GM19240 (cell line): Measurements from ENCODE around the gene YTHDF1.

ENCODE experiments used
- DNase-seq: peaks from one replicate; pipeline ENCODE4 v3.0.0; 2011; ENCODE audit warnings: low spot score; ENCODE audit not compliant: insufficient read length

The YTHDF1 gene

GRCh38 chr20:63210011-63210605 is 5.8 kb downstream of the YTHDF1 start:
- DNase-seq = no peak

DNA sequence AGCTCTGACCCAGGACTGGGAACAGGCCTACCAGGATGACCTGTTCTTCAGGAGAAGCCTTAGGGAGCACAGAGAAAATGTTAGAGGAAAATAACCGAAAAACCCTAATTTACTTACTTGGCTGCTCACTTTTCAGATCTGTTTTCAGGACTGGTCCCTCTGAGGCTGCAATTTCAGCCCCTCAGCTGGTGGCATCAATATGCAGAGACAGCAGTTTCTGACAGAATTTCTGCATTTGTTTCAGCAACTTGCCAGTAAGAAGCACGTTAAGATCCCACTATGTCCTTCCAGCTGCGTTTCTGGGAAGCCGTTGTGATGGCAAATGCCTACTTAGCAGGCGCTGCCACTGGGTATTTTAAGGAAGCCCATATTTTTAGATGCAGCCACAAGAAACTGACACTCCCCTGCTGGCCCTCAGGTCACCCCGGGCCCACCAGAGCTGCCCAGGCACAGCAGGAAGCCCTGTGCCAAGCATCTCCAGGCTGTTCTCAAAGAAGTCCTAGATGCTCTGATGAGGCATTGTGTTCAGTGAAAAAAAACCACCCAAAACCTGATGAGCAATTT is 7.5 kb downstream of the YTHDF1 start:
- DNase-seq = no peak

GRCh38 chr20:63206878-63207277 is 9.1 kb downstream of the YTHDF1 start:
- no peak for DNase-seq

DNA sequence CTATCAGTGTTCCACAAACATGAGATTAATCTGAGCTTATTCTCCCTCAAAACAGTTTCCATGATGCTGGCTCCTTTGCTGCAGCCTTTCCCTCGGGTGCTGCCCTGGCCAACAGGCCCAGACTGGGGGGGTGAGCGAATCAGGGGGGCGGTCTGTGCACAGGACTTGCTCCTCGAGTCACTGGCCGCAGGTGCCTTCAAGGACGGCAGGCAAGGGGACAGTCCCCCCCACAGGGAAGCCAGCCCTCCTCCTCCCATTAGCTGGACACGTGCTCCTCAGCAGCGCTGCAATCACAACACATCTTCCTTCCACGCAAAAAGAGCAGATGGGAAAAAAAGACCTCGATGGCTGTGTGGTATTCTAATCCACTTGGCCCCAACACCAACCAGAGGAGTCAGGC is 10.0 kb downstream of the YTHDF1 start:
- no peak for DNase-seq

DNA sequence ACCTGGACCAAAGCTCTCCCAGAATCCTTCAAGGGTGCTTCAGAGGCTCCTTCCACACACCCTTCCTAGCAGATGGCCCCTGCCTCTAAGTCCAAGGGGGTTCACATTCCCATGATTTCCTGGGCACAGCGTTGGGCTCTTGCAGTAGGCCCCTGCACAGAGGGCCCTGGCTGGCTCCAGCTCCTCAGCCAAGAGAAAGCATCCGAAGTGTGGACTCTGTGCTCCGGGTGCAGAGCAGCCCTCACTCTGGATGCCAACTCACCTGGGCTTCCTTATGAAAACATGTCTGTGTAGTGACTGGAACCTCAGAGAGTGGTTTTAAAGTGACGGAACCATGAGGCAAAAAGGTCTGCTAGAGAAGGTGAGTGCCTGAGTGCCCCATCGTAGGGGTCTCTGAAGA is 11.6 kb downstream of the YTHDF1 start:
- DNase-seq = no peak

DNA sequence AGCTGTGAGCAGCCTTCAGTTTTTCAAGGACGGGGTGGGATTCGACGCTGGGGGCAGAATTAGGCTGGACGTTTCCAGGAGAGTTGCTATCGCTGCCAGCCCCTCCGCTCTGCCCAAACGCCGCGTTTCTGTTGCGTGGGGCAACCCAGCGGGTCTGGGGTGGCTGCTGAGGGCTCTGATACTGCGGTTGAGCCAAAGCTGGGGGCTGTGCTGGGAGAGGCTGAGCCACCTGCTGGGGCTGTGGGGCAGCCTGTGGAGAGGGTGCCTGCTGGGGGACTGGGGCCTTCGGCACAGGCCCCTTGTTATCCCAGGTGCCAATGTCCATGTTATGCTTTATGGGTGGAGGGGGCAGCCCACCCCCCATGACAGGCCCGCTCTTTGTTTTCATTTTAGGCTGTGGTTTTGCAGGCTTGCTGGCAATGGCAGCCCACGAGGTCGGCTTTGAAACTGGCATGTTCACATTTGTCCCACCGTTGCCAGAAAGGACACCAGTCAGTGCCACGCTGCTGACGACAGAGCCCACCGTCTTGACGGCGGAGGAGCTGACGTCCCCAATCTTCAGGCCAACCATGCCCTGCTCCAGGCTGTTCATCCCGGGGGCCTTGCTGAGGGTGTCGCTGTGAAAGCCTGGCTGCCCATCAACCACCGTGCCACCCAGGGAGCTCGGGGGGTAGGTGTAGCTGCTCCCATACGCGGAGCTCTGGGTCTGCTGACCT is 13.0 kb downstream of the YTHDF1 start:
- DNase-seq = no peak

DNA sequence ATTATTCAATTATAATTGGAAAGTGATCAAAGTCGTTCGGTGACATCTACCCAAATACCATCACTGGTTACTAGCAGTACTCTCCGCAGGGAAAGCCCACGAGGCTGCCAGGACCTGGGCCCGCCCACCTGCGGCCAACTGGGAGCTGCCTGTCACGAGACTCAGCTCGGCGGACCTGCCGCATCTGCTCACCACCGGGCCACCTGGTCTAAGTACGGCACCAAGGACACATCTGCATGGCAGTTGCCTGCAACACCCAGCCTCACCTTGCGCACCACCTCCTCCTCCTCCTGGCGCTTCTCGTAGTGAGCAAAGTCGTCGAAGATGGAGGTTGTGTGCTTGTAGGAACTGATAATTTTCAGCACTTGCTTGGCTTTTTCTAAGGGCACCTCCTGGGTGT is 13.9 kb downstream of the YTHDF1 start:
- DNase-seq = no peak

GRCh38 chr20:63198606-63199005 is 17.3 kb downstream of the YTHDF1 start:
- DNase-seq = no peak

GRCh38 chr20:63196768-63197470 is 19.0 kb downstream of the YTHDF1 start:
- DNase-seq = no peak

DNA sequence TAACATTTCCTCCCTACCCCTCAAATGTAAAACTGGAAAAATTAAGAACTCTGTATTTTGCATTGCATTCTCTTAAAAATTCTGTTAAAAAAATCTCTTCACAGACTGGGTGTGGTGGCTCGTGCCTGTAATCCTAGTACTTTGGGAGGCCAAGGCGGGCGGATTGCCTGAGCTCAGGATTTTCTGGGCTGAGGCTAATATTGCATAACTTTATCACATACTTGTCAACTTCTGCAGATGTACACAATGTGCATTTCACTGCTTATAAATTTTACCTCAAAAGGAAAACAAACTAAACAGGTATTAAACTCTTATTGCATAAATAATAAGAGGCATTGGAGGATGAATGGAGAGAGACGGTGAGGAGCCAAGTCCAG is 21.1 kb downstream of the YTHDF1 start:
- DNase-seq = no peak

DNA sequence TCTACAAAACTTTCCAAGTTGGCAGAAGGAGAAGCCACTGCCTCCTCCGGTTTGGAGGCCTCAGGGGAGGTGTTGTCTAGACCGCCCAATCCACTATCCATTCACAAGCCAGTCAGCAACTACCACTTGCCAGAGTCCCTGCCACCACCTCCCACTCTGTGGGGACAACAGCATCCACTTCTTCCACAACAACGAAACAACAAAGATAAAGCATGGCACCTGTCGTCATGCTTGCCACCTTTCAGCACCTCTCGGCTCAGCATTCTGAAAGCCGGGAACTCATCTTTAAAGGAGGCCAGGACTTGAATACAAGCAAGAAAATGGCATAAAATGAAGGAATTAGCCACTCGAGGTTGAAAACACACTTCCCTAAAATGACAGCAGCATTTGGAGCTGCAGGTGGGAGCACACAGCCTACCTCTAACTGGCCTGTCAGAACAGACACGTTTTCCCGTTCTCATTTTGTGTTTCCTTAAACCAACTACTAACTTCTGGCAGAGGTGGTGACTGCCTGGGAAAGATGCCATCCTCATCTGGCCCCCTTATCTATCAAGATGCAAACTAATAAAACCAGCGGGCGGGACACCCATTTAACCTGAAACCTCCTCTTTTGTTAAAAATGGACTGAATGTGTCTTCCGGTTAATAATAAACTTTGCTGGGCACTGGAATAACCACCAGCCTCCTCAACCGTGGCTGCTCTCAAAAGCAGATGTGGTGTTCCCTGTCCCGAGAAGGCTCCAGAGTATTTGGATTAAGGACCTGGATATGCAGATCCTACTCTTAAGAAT is 21.7 kb downstream of the YTHDF1 start:
- DNase-seq = no peak

- DNase-seq = no peak
These were observed 23.2 kb downstream of the YTHDF1 start for GRCh38 chr20:63192721-63193120.

GRCh38 chr20:63191400-63191799 is 24.5 kb downstream of the YTHDF1 start:
- DNase-seq = no peak

DNA sequence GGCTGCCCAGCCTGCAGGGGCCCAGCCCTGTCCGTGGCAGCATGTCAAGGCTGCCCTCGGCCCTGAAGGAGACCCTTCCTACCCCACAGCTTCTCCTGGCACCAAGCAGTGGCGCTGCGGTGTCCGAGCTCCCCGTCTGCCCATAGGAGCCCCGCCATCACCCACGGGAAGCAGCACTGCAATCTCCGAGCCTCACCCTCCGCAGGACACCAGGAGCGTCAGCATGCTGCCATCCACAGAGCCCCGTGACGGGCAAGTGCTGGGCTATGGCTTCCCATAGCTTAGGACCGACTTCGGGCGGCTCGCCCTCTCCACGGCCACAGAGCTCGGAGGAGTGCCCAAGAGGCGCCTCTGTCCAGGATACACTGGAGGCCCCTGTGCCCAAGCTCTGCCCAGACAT is 25.1 kb downstream of the YTHDF1 start:
- no peak for DNase-seq

DNA sequence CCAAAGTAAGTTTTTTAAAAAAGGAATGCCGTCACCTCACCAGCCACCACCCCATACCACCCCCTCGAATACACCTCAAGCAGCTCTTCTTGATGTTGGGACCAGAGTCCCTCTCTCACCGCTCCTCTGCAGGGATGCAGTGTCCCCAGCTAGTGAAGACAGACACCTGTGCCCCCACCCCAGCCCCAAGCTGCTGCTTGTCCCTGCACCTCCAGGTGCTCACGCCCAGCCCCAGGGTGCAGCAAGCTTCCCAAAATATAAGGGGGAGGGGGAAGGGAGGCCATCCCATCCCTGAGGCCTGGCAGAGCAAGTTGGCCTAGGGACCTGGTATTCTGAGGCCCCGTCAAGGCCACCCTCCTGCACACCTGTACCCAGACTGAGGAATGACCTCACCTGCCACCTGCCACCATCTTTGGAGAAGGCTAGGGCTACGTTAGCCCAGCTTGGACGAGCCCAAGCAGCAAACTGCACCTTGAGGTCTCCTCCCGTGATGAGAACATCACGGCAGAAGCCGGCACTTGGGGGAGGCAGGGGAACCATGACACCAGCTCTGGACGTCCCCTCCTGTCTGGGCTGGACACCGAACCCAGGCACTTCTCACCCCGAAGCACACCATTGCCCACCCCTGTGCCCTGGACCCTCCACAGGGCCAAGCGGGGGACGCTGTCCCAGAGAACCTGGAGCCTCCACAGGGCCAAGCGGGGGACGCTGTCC is 25.9 kb downstream of the YTHDF1 start:
- DNase-seq = no peak

DNA sequence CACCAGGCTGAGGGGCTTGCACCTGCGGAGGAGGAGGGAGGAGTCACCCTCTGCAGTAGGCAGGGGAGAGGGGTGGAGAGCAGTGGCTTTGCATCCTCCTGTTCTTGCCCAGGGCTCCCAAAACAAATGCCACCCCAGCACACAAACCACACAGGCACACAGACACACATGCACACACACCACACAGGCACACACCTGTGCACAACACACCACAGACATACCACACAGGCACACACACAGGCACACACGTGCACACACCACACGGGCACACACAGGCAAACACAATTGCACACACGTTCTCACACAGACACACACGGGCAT is 26.6 kb downstream of the YTHDF1 start:
- DNase-seq = no peak

DNA sequence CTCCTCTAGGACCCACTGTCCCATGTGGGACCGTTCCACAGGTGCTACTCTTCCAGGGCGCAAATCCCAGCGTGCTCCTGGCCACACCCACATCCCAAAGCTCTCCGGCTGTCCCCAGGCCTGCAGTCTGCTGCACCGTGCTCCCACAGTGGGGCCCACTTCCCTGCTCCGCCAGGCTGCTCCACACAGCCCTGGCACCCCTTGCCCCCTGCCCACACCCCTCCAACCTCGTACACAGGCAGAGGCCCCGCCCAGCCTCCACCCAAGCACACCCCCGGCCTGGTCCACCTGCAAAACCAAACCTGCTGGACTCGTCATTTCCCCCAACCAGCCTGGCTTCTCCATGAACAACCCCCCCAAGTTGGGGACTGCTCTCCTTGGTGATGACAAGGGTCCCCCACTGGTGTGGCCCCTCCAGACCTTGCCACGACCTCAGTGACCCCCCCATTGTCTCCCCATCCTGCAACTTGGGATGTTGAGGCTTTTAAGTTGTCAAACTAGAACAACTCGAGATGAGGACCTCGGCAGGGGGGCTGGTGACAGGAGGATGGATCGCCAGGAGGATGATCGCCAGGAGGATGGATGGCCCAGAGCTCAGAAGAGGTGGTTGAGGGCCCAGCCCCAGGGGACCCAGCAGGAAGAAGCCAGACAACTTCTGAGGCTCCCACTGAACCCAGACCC is 27.1 kb downstream of the YTHDF1 start:
- DNase-seq = no peak

- DNase-seq = no peak
These were observed 27.8 kb downstream of the YTHDF1 start for GRCh38 chr20:63188159-63188442.

- DNase-seq = no peak
These were observed 28.4 kb downstream of the YTHDF1 start for GRCh38 chr20:63187338-63188158.
